Erythroblast (primary cell): ENCODE data around the gene ZNF280D.

Source experiments
- DNase-seq, 2 experiments: peaks; one replicate each; lab custom pipeline; 2025; lab: John Stamatoyannopoulos, UW
- GATA1 ChIP-seq: IDR thresholded peaks from 2 replicates; pipeline ENCODE4 v1.6.1; 2011; ENCODE audit warnings: low read depth, mild to moderate bottlenecking, control low read depth, low read length, moderate library complexity
- POLR2A ChIP-seq: IDR thresholded peaks from 2 replicates; pipeline ENCODE4 v1.6.1; 2011; ENCODE audit warnings: mild to moderate bottlenecking, low read length

Gene ZNF280D

DNA sequence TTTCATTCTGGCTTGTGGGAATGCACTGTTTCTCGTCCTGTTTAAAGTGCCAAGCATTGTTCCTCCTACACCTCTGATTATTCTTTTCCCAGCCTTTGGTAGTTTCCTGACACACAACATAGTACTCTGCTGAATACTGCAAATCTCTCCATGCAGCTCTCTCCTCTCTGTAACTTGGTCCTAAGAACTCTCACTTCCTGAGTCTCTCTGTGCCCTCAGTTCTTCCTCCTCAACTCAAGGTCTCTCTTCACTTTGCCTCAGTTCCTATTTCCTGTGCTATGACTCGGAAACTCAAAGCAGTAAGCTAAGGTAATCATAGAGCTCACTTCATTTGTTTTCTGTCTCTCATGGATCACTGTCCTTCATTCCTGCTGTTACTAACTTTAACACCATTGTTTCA is 113.4 kb downstream of the ZNF280D start:
- no peak for TF ChIP-seq GATA1
- TF ChIP-seq POLR2A: no peak
- no peak for DNase-seq

GRCh38 chr15:56617628-56618027 is 115.7 kb downstream of the ZNF280D start:
- TF ChIP-seq GATA1 (no peak), POLR2A (no peak)
- DNase-seq: no peak

GRCh38 chr15:56616551-56616950 is 116.8 kb downstream of the ZNF280D start:
- no peak for TF ChIP-seq GATA1
- TF ChIP-seq POLR2A: no peak
- DNase-seq: peak in 1 of 2 experiments; percentile 1

DNA sequence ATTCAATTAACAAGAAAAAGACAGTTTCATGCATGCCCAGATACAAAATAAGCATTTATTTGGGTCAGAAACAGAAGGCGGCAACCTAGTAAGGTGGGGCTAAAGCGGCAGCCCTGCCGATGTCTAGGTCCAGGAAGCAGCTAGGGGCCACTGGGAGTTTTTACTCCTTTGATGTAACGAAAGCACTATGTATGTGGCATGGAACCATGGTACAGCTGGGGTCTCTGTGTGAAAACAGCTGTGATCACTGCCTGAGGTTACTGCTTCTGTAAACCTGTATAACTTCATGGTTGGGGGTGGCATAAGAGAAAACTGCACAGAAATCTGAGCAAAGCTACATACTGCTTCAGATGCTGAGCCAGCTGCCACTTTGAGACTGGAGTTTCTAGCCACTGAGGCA is 119.5 kb downstream of the ZNF280D start:
- no peak for TF ChIP-seq GATA1
- no peak for TF ChIP-seq POLR2A
- no peak for DNase-seq

DNA sequence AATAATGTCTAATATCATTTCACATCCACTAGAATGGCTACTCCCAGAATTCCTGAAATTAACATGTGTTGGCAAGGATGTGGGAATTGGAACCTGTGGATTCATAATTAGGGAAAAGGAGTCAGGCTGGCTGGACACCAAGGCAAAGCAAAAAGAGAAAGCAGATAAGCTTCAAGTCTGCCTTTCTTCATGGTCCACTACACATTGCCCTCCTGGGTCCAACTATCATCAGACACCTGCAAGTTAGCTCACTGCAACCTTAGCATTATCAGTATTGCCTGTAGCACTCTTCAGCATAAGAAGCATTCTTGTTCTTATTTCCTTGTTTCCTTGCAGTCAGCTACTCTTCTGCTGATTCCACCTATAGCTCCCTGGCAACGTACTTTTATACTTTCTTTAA is 124.3 kb downstream of the ZNF280D start:
- DNase-seq: no peak
- TF ChIP-seq GATA1 (no peak), POLR2A (no peak)

DNA sequence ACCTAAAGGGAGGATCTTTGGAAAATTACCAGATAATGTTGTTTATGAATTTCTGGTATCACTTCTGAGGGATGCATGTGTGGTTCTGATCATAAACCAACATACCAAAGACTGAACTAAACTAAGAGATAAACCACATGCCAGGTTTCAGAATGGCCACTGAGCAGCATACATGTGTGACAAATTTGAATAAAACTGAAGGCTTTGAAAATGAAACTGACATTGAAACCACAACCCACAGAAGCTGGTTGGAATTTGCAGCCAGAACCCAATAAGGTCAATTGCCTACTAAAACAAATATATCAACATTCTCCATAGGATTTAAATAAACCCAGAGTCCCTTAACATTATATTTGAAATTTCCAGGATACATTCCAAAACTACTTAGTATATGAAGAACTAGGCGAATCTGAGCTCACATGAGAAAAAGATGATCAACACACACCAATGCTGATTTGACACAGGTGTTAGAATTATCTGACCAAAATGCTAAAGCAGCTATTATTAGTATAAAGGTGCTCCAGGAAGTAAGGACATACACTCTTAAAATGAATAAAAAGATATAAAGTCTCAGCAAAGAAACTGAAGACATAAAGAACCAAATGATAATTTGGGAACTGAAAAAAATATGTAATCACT is 125.0 kb downstream of the ZNF280D start:
- DNase-seq: no peak
- TF ChIP-seq GATA1 (no peak), POLR2A (no peak)

GRCh38 chr15:56602253-56602652 is 131.1 kb downstream of the ZNF280D start:
- TF ChIP-seq POLR2A (no peak), GATA1 (no peak)
- DNase-seq: no peak

- TF ChIP-seq GATA1 (no peak), POLR2A (no peak)
Measured at GRCh38 chr15:56600380-56600779, 132.9 kb downstream of the ZNF280D start.

GRCh38 chr15:56598991-56599390 is 134.3 kb downstream of the ZNF280D start:
- DNase-seq: no peak
- TF ChIP-seq POLR2A (no peak), GATA1 (no peak)

More at GRCh38 chr15:56600380-56600779, 132.9 kb downstream of the ZNF280D start:
- DNase-seq: no peak

GRCh38 chr15:56587686-56588085 is 145.6 kb downstream of the ZNF280D start:
- no peak for DNase-seq
- TF ChIP-seq GATA1 (no peak), POLR2A (no peak)

GRCh38 chr15:56586206-56586605 is 147.1 kb downstream of the ZNF280D start:
- no peak for TF ChIP-seq GATA1
- TF ChIP-seq POLR2A: no peak
- no peak for DNase-seq

- peak in 1 of 2 experiments; percentile 14 for DNase-seq
- no peak for TF ChIP-seq POLR2A
Measured at GRCh38 chr15:56582785-56583184, 150.5 kb downstream of the ZNF280D start.
